Measurements from ENCODE around the gene NUDCD3. TPM values are rescaled to one million over a fixed set of nuclear protein-coding genes. Genes with fewer than 3 reads are reported as not detected.

The NUDCD3 gene
- total and polyA plus RNA-seq, 2 experiments from 2014 or later: 35.7 to 42.7 TPM

DNA sequence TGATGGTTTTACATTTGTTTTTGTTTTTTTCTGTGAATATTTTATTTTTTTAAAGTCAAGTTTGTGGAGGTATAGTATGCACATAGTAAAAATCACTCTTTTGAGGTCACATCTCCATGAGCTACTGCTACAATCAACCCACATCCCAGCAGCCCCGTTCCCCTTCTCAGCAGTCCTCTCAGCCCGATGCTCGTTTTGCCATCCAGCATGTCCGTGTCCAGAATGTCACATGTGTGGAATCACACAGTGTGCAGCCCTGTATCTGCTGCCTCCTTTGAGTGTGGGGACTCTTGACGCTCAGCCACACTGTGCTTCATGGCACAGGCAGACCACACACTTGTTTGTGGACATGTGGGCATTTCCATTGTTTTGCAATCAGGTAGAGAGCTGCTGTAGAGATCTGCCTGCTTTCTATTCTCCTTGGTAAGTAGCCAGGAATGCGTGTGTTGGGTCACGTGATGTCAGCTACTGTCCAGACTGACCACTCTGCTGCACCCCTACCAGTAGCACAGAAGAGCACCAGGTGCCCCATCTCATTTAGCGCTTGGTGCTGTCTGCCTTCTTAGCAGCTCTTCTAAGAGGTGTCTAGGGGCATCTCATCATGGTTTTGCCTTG, 93.4 kb downstream of the NUDCD3 start (continued):
- TF ChIP-seq, protein P1, sequence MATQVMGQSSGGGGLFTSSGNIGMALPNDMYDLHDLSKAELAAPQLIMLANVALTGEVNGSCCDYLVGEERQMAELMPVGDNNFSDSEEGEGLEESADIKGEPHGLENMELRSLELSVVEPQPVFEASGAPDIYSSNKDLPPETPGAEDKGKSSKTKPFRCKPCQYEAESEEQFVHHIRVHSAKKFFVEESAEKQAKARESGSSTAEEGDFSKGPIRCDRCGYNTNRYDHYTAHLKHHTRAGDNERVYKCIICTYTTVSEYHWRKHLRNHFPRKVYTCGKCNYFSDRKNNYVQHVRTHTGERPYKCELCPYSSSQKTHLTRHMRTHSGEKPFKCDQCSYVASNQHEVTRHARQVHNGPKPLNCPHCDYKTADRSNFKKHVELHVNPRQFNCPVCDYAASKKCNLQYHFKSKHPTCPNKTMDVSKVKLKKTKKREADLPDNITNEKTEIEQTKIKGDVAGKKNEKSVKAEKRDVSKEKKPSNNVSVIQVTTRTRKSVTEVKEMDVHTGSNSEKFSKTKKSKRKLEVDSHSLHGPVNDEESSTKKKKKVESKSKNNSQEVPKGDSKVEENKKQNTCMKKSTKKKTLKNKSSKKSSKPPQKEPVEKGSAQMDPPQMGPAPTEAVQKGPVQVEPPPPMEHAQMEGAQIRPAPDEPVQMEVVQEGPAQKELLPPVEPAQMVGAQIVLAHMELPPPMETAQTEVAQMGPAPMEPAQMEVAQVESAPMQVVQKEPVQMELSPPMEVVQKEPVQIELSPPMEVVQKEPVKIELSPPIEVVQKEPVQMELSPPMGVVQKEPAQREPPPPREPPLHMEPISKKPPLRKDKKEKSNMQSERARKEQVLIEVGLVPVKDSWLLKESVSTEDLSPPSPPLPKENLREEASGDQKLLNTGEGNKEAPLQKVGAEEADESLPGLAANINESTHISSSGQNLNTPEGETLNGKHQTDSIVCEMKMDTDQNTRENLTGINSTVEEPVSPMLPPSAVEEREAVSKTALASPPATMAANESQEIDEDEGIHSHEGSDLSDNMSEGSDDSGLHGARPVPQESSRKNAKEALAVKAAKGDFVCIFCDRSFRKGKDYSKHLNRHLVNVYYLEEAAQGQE (IDR thresholded peaks at IDR 0.05; ENCODE audit: unreplicated experiment): no peak

DNA sequence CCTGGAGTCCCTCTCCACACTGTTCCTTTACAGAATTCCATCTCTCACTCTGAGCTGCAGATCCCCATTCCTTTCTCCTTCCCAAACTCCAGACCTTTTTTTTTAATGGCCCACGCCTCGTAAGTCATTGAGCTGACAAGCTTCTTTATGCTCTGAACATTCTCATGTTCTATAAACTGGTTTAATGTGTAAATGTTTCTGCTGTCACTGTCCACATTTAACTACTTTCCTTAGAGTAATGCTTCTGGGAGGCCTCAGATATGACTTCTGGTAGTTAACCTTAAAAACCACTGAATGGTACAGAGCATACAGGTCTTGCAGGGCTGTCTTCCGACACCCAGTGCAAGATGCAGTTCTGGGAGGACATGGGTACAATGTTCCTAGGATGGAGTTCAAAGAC, 94.0 kb downstream of the NUDCD3 start:
- Histone ChIP-seq H3K27me3 (ENCODE audit: insufficient read depth) (no peaks in the 10 kb centered on the region), H3F3A (replicated peaks; ENCODE audit: low read depth) (no peaks in the 10 kb centered on the region), H3K36me3 (ENCODE audit: insufficient read depth) (no peaks in the 10 kb centered on the region; the same call in 1 of the 2 replicates), H3K79me2 (replicated peaks; ENCODE audit: insufficient read depth) (0 out of 2 replicates have a peak, but pooled peaks cover 3% of the 10 kb centered on the region), H3K4me2 (no peak overlapping the region), H3K4me1 (ENCODE audit: insufficient read depth) (no peaks in the 10 kb centered on the region), H3K4me3 (no peak overlapping the region), H2AFZ (no peak overlapping the region), H3K9me2 (ENCODE audit: insufficient read depth) (no peaks in the 10 kb centered on the region), H3K27ac (ENCODE audit: low read depth) (no peak overlapping the region), H4K20me1 (replicated peaks; ENCODE audit: insufficient read depth) (peaks cover 4% of the 10 kb centered on the region; the same call in 1 of the 2 replicates)
- Mint-ChIP-seq H3K27me3 (ENCODE audit: insufficient read depth, low read depth, poor library complexity) (no peaks in the 10 kb centered on the region), H3K4me3 (no peak overlapping the region), H3K36me3 (ENCODE audit: low read depth) (peaks cover 3% of the 10 kb centered on the region; the same call in 1 of the 3 replicates), H3K4me1 (peaks cover 6% of the 10 kb centered on the region; the same call in 1 of the 3 replicates), H3K27ac (no peak overlapping the region), H3K9me3 (no peaks in the 10 kb centered on the region; the same call in 2 of the 3 replicates)
- DNase-seq (ENCODE audit: low spot score) (no peak), ATAC-seq (no peak)
- TF ChIP-seq JUNB (IDR thresholded peaks at IDR 0.05; ENCODE audit: unreplicated experiment): no peak
- TF ChIP-seq EZH2phosphoT487 (IDR thresholded peaks at IDR 0.05; ENCODE audit: unreplicated experiment): no peak
- no peak for TF ChIP-seq POLR2AphosphoS5 (IDR thresholded peaks at IDR 0.05; ENCODE audit: low read depth)
- TF ChIP-seq, protein P2, sequence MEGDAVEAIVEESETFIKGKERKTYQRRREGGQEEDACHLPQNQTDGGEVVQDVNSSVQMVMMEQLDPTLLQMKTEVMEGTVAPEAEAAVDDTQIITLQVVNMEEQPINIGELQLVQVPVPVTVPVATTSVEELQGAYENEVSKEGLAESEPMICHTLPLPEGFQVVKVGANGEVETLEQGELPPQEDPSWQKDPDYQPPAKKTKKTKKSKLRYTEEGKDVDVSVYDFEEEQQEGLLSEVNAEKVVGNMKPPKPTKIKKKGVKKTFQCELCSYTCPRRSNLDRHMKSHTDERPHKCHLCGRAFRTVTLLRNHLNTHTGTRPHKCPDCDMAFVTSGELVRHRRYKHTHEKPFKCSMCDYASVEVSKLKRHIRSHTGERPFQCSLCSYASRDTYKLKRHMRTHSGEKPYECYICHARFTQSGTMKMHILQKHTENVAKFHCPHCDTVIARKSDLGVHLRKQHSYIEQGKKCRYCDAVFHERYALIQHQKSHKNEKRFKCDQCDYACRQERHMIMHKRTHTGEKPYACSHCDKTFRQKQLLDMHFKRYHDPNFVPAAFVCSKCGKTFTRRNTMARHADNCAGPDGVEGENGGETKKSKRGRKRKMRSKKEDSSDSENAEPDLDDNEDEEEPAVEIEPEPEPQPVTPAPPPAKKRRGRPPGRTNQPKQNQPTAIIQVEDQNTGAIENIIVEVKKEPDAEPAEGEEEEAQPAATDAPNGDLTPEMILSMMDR (conservative IDR thresholded peaks at IDR 0.05; ENCODE audit: low read depth in 2 of 2): no peak
- TF ChIP-seq NANOG (IDR thresholded peaks at IDR 0.05; ENCODE audit: borderline replicate concordance): no peak
- TF ChIP-seq, protein P3, sequence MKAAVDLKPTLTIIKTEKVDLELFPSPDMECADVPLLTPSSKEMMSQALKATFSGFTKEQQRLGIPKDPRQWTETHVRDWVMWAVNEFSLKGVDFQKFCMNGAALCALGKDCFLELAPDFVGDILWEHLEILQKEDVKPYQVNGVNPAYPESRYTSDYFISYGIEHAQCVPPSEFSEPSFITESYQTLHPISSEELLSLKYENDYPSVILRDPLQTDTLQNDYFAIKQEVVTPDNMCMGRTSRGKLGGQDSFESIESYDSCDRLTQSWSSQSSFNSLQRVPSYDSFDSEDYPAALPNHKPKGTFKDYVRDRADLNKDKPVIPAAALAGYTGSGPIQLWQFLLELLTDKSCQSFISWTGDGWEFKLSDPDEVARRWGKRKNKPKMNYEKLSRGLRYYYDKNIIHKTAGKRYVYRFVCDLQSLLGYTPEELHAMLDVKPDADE (IDR thresholded peaks at IDR 0.05): no peak
- TF ChIP-seq, protein P1 (IDR thresholded peaks at IDR 0.05; ENCODE audit: unreplicated experiment): no peak
- TF ChIP-seq EZH2 (IDR thresholded peaks at IDR 0.05; ENCODE audit: low read depth, unreplicated experiment): no peak
- TF ChIP-seq CREB1 (CRISPR knock-in tag; IDR thresholded peaks at IDR 0.05; ENCODE audit: low read depth): no peak
